Suprapubic skin (tissue), 4 donors: ENCODE data around the gene CCDC88A. TPM values are rescaled to one million over a fixed set of nuclear protein-coding genes. Genes with fewer than 3 reads are reported as not detected.
A peak's percentile ranks its signal among the peaks of the same experiment; 100 is the strongest.
"Not testable (repeated sequence)": the region's sequence is repeated elsewhere in the genome, so short reads cannot be mapped to it uniquely, and the experiment has no call there.

Experiments used
- DNase-seq, 2 donors: peaks; one replicate each; pipeline ENCODE4 v3.0.0-alpha.2; 2019; ENCODE audit warnings: low spot score in 2 of 2
- H3K27ac ChIP-seq: fragments of 200-600 bp; sonication (generic); one replicate; pipeline ENCODE4 v1.5.1; 2019
- H3K27me3 ChIP-seq: fragments of 200-600 bp; sonication (generic); one replicate; pipeline ENCODE4 v1.5.1; 2019
- H3K36me3 ChIP-seq: fragments of 200-600 bp; sonication (generic); one replicate; pipeline ENCODE4 v1.5.1; 2019
- H3K4me1 ChIP-seq: fragments of 200-600 bp; sonication (generic); one replicate; pipeline ENCODE4 v1.5.1; 2019
- H3K4me3 ChIP-seq: fragments of 200-600 bp; sonication (generic); one replicate; pipeline ENCODE4 v1.5.1; 2019; ENCODE audit warnings: mild to moderate bottlenecking
- H3K9me3 ChIP-seq: fragments of 200-600 bp; sonication (generic); one replicate; pipeline ENCODE4 v1.5.1; 2019
- EP300 ChIP-seq: sonication (generic); formaldehyde crosslinking; IDR thresholded peaks from one replicate; pipeline ENCODE4 v1.6.1; 2017; ENCODE audit warnings: antibody characterized with exemption
- POLR2A ChIP-seq, 2 donors: fragments of 450-650 bp; IDR thresholded peaks; one replicate each; pipeline ENCODE4 v1.6.1; 2017; ENCODE audit warnings: antibody characterized with exemption in 2 of 2, mild to moderate bottlenecking in 2 of 2, moderate library complexity in 2 of 2
- POLR2AphosphoS5 ChIP-seq, 3 donors: sonication (generic); formaldehyde crosslinking; IDR thresholded peaks; one replicate each; pipeline ENCODE4 v1.6.1; 2017; ENCODE audit warnings: antibody characterized with exemption in 3 of 3
- WGBS: methylation state at CpG from one replicate; pipeline ENCODE4 v1.1.5; 2018; 5-methylcytosine and 5-hydroxymethylcytosine counted together
- total RNA-seq, 4 donors: library from RNA; depleted of rRNA; stranded (reverse); fragments of >200 nt; gene quantifications; one replicate each; pipeline ENCODE4 v1.1.0, GENCODE V29; 2016
- TF ChIP-seq, protein P1 (sequence below), 2 donors: fragments of 200-600 bp in 1 of 2; fragments of 450-650 bp in 1 of 2; sonication (generic) in 1 of 2; IDR thresholded peaks; one replicate each; pipeline ENCODE4 v1.5.1; 2016 to 2019; ENCODE audit warnings: antibody characterized with exemption in 2 of 2, mild to moderate bottlenecking in 1 of 2, moderate library complexity in 1 of 2

Gene CCDC88A
- total RNA-seq, 4 donors from 2014 or later = 9.0 to 25.8 (median 18.2) TPM

GRCh38 chr2:55268907-55269644 is 150.6 kb downstream of the CCDC88A start, which contains the start of gene MTIF2:
Gene MTIF2, minus strand, starts transcription at chr2:55269231. Its CDS starts 5,373 bp downstream, at chr2:55263858.
- under 1% methylated on average over 34 of the region's 43 CpGs for WGBS
- peaks cover 21% of the 10 kb centered on the region for H3K4me1 ChIP-seq
- H3K4me3 ChIP-seq = peak within 1 kb of the TSS; percentile 82
- no peak for TF ChIP-seq EP300
- TF ChIP-seq POLR2A (IDR thresholded peaks at IDR 0.05) = peak; percentile 46 to 68
- TF ChIP-seq, protein P1, sequence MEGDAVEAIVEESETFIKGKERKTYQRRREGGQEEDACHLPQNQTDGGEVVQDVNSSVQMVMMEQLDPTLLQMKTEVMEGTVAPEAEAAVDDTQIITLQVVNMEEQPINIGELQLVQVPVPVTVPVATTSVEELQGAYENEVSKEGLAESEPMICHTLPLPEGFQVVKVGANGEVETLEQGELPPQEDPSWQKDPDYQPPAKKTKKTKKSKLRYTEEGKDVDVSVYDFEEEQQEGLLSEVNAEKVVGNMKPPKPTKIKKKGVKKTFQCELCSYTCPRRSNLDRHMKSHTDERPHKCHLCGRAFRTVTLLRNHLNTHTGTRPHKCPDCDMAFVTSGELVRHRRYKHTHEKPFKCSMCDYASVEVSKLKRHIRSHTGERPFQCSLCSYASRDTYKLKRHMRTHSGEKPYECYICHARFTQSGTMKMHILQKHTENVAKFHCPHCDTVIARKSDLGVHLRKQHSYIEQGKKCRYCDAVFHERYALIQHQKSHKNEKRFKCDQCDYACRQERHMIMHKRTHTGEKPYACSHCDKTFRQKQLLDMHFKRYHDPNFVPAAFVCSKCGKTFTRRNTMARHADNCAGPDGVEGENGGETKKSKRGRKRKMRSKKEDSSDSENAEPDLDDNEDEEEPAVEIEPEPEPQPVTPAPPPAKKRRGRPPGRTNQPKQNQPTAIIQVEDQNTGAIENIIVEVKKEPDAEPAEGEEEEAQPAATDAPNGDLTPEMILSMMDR (IDR thresholded peaks at IDR 0.05) = no peak
- peak in 2 of 3 donors; percentile 81 to 90 for TF ChIP-seq POLR2AphosphoS5 (IDR thresholded peaks at IDR 0.05)
- peak; percentile 97 for DNase-seq
- H3K27me3 ChIP-seq = no peaks in the 10 kb centered on the region
- H3K9me3 ChIP-seq = no peaks in the 10 kb centered on the region
- H3K27ac ChIP-seq = peak within 1 kb of the TSS; percentile 90
- H3K36me3 ChIP-seq = peaks cover 18% of the 10 kb centered on the region

- Histone ChIP-seq H3K27me3 (no peaks in the 10 kb centered on the region), H3K9me3 (no peaks in the 10 kb centered on the region), H3K36me3 (peaks cover 25% of the 10 kb centered on the region), H3K4me3 (peak overlapping the region; percentile 82), H3K4me1 (peaks cover 21% of the 10 kb centered on the region), H3K27ac (peak overlapping the region; percentile 90)
- DNase-seq = no peak
- 17% methylated on average over 13 of the region's 13 CpGs for WGBS
- TF ChIP-seq POLR2A (IDR thresholded peaks at IDR 0.05) (no peak), POLR2AphosphoS5 (IDR thresholded peaks at IDR 0.05) (no peak), EP300 (no peak)
- TF ChIP-seq, protein P1 (IDR thresholded peaks at IDR 0.05) = no peak
Observed at GRCh38 chr2:55268288-55268906, 151.3 kb downstream of the CCDC88A start.

GRCh38 chr2:55259586-55259985 is 160.1 kb downstream of the CCDC88A start:
- DNase-seq, H3K9me3 ChIP-seq, H3K27ac ChIP-seq, H3K4me1 ChIP-seq, H3K27me3 ChIP-seq, H3K4me3 ChIP-seq: not testable (repeated sequence)
- WGBS = 82% methylated on average over 3 of the region's 3 CpGs
- peaks cover 82% of the 10 kb centered on the region for H3K36me3 ChIP-seq

DNA sequence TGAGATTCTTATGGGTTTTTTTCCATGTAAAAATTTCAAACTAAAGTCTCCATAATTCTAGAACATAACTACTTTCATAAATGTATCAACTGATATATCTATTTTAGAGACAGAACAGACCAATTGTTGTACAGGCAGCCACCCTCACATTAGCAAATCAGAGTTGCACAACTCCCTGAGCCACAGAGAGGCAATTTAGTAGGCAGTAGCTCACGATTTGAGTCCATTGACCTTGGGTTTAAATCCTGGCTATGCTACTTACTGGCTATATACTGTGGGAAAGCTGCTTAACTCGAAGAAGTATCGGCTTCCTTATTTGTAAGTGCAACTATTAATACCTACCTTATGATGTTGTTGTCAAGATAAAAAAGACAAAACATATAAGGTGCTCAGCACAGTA is 166.8 kb downstream of the CCDC88A start:
- no peak for TF ChIP-seq EP300
- no peak for TF ChIP-seq POLR2AphosphoS5 (IDR thresholded peaks at IDR 0.05)
- no peak for TF ChIP-seq POLR2A (IDR thresholded peaks at IDR 0.05)
- TF ChIP-seq, protein P1 (IDR thresholded peaks at IDR 0.05) = no peak
- H3K27me3 ChIP-seq = no peaks in the 10 kb centered on the region
- DNase-seq = no peak
- H3K4me1 ChIP-seq = no peaks in the 10 kb centered on the region
- no peak overlapping the region for H3K27ac ChIP-seq
- peaks cover 65% of the 10 kb centered on the region for H3K36me3 ChIP-seq
- 95% methylated on average over 3 of the region's 3 CpGs for WGBS
- no peak overlapping the region for H3K4me3 ChIP-seq
- H3K9me3 ChIP-seq = no peaks in the 10 kb centered on the region

- H3K9me3 ChIP-seq = no peaks in the 10 kb centered on the region
- 93% methylated on average over 5 of the region's 5 CpGs for WGBS
- H3K27ac ChIP-seq = no peak overlapping the region
- TF ChIP-seq, protein P1 (IDR thresholded peaks at IDR 0.05) = no peak
- TF ChIP-seq POLR2AphosphoS5 (IDR thresholded peaks at IDR 0.05) (no peak), POLR2A (IDR thresholded peaks at IDR 0.05) (no peak), EP300 (no peak)
- H3K4me3 ChIP-seq = no peak overlapping the region
- no peak for DNase-seq
- no peaks in the 10 kb centered on the region for H3K4me1 ChIP-seq
- peaks cover 70% of the 10 kb centered on the region for H3K36me3 ChIP-seq
- H3K27me3 ChIP-seq = no peaks in the 10 kb centered on the region
Observed at GRCh38 chr2:55247025-55247424, 172.6 kb downstream of the CCDC88A start.
